ENCODE measurements around the gene DNHD1.

- TF ChIP-seq POLR2A (IDR thresholded peaks at IDR 0.05): no peak
- no peak for TF ChIP-seq CTCF (IDR thresholded peaks at IDR 0.05 in 4 of 5, conservative IDR thresholded peaks at IDR 0.05 in 1 of 5)
These were observed 26.2 kb downstream of the DNHD1 start for GRCh38 chr11:6523253-6523652.
